Mucosa of stomach (tissue), 1 donor: Measurements from ENCODE around the gene TPSG1.
"Not testable (repeated sequence)": the region's sequence is repeated elsewhere in the genome, so short reads cannot be mapped to it uniquely, and the experiment has no call there.

Experiments used
- H3K27me3 ChIP-seq: one replicate; pipeline ENCODE4 v1.7.0; 2013; ENCODE audit warnings: mild to moderate bottlenecking, low read length; ENCODE audit not compliant: control insufficient read depth, insufficient read depth
- H3K36me3 ChIP-seq: one replicate; pipeline ENCODE4 v1.7.0; 2013; ENCODE audit warnings: low read length; ENCODE audit not compliant: control insufficient read depth, insufficient read depth
- H3K4me1 ChIP-seq: one replicate; pipeline ENCODE4 v1.7.0; 2013; ENCODE audit warnings: mild to moderate bottlenecking, low read length; ENCODE audit not compliant: control insufficient read depth, insufficient read depth
- H3K4me3 ChIP-seq: one replicate; pipeline ENCODE4 v1.7.0; 2013; ENCODE audit warnings: low read length
- H3K9ac ChIP-seq: one replicate; pipeline ENCODE4 v1.7.0; 2013; ENCODE audit warnings: mild to moderate bottlenecking, low read length, moderate library complexity
- H3K9me3 ChIP-seq: one replicate; pipeline ENCODE4 v1.7.0; 2013; ENCODE audit warnings: mild to moderate bottlenecking, low read length, moderate library complexity; ENCODE audit not compliant: control insufficient read depth
- donor health status: Pancreatic carcinoma.

Gene TPSG1

DNA sequence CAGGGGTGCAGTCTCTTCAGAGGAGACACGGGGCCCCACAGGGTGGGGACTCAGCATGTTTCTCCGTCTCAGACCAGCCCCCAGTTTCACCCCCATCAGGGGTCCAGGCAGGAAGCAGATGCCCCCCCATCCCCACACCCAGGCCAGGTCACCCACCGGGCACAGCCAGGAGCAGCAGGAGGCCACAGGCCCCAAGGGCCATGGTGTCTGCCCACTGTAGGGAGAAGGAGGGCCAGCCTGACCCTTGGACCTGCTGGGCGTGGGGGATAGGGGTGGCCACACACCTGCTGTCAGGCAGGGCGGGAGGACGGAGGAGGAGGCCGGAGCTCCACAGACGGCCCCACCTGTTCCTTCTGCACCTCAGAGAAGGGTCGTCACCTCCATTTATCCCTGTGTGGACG lies at the start of gene TPSG1:
Gene TPSG1, minus strand, starts transcription at position 218 of the 401 bp plus-strand sequence. Its CDS starts 16 bp downstream, at position 202.
- no peaks in the 10 kb centered on the region for H3K9me3 ChIP-seq
- no peak within 1 kb of the TSS for H3K9ac ChIP-seq
- no peaks in the 10 kb centered on the region for H3K27me3 ChIP-seq
- H3K4me1 ChIP-seq, result peaks cover 13% of the 10 kb centered on the region
- H3K4me3 ChIP-seq, result no peak within 1 kb of the TSS
- H3K36me3 ChIP-seq, result no peaks in the 10 kb centered on the region

- no peak overlapping the region for H3K9ac ChIP-seq
- no peak overlapping the region for H3K4me3 ChIP-seq
- H3K36me3 ChIP-seq, result no peaks in the 10 kb centered on the region
- no peaks in the 10 kb centered on the region for H3K9me3 ChIP-seq
- H3K4me1 ChIP-seq, result peaks cover 7% of the 10 kb centered on the region
- H3K27me3 ChIP-seq, result peaks cover 21% of the 10 kb centered on the region
Measured at GRCh38 chr16:1274767-1275166, 49.7 kb upstream of the TPSG1 start.

DNA sequence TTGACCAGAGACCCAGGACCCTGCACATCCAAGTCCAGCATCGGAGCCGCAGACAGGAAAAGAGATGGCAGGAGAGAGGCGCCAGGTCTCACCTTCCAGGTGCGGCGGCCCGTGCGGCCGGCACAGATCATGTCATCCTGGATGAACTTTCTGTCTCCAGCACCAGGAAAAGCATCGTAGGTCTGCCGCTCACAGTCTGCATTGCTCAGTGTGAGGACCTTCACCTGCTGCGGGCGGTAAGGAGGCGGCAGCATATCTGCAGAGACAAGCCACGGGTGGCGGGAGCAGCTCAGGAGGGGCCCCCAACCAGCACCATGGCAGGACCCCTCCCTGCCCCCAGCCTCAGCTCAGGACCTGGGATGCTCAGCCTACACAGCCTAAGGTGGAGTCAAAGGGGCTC lies 48.7 kb upstream of the TPSG1 start:
- no peak overlapping the region for H3K9ac ChIP-seq
- no peaks in the 10 kb centered on the region for H3K9me3 ChIP-seq
- H3K4me3 ChIP-seq, result no peak overlapping the region
- no peaks in the 10 kb centered on the region for H3K36me3 ChIP-seq
- peaks cover 7% of the 10 kb centered on the region for H3K4me1 ChIP-seq
- peaks cover 18% of the 10 kb centered on the region for H3K27me3 ChIP-seq

DNA sequence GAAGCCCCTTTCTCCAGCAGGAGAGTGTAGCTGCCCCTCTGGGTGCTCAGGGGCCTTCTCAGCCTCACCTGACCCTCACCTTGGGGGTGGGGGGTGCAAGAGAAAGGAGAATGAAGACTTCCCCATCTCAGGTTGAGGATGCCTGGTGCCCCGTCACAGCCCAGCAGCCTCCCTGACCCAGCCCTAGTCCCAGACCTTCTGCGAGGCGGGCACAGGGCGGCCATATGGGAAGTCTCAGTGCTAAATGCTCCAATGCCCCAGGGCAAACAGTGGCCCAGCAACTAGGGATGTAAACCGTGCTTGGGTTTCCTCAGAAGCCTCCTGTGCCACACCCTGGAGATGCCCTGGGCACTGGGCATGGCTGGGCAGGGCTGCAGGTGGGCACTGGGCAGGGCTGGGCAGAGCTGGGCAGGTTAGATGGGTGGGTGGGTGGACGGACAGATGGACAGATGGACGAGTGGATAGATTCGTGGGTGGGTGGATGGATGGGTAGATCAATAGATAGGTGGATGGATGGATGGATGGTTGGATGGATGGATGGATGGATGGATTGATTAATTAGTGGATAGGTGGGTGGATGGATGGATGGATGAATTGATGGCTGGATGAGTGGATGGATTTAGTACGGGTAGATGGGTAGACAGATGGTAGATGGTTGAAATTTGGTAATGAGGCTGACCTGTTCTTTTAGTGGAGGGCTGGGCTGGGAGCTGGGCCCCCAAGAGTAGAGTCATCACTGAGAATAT lies 47.6 kb upstream of the TPSG1 start:
- H3K4me1 ChIP-seq, result peaks cover 7% of the 10 kb centered on the region
- H3K36me3 ChIP-seq, result no peaks in the 10 kb centered on the region
- no peak overlapping the region for H3K9ac ChIP-seq
- H3K27me3 ChIP-seq, result peaks cover 15% of the 10 kb centered on the region
- no peak overlapping the region for H3K4me3 ChIP-seq
- H3K9me3 ChIP-seq, result no peaks in the 10 kb centered on the region

DNA sequence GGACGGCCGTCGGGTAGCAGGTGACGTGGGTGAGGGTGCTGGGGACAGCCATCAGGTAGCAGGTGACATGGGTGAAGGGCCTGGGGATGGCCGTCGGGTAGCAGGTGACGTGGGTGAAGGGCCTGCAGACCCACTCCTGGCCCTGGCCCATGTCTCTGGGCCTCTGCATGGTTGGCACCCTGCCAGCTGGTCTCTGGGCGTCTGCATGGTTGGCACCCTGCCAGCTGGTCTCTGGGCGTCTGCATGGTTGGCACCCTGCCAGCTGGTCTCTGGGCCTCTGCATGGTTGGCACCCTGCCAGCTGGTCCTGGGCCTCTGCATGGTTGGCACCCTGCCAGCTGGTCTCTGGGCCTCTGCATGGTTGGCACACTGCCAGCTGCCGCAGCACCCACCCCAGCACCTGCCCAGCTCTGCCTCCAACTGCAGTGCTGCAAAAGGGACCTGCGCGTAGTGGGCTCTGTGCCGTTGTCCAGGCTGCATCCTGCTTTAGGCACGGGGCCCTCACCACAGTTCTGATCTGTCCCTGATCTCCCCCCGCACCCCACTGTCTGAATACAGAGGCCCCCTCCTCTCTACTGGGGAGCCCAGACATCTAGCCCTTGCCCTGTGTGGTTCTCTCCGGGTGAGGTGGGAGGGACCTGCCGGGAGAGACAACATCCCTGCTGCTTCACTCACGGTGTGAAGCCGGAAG lies 46.8 kb upstream of the TPSG1 start:
- not testable (repeated sequence) for H3K27me3 ChIP-seq, H3K4me1 ChIP-seq, H3K4me3 ChIP-seq, H3K9me3 ChIP-seq, H3K36me3 ChIP-seq, H3K9ac ChIP-seq

- no peaks in the 10 kb centered on the region for H3K36me3 ChIP-seq
- H3K27me3 ChIP-seq, result peaks cover 9% of the 10 kb centered on the region
- H3K9ac ChIP-seq, result no peak overlapping the region
Measured at GRCh38 chr16:1271380-1271723, 46.3 kb upstream of the TPSG1 start.

DNA sequence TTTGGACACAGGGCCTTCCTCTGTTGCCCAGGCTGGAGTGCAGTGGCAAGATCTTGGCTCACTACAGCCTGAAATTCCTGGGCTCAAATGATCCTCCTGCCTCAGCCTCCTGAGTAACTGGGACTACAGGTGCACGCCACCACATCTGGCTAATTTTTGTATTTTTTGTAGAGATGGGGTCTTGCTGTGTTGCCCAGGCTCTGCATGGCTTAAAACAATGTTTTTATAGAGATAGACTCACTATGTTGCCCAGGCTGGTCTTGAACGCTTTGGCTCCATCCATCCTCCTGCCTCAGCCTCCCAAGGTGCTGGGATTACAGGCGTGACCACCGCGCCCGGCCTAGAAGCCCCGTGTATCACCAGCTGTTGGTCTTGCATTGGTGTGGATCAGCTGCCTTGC lies 44.4 kb upstream of the TPSG1 start:
- not testable (repeated sequence) for H3K36me3 ChIP-seq, H3K4me3 ChIP-seq, H3K4me1 ChIP-seq, H3K9me3 ChIP-seq, H3K27me3 ChIP-seq, H3K9ac ChIP-seq

More at GRCh38 chr16:1271380-1271723, 46.3 kb upstream of the TPSG1 start:
- Histone ChIP-seq H3K4me3 (no peak overlapping the region), H3K4me1 (peaks cover 7% of the 10 kb centered on the region), H3K9me3 (no peaks in the 10 kb centered on the region)

- Histone ChIP-seq H3K36me3 (no peaks in the 10 kb centered on the region), H3K4me1 (no peaks in the 10 kb centered on the region), H3K9me3 (no peaks in the 10 kb centered on the region), H3K27me3 (peaks cover 28% of the 10 kb centered on the region), H3K9ac (no peak overlapping the region), H3K4me3 (no peak overlapping the region)
Measured at GRCh38 chr16:1265826-1266225, 40.8 kb upstream of the TPSG1 start.

GRCh38 chr16:1265090-1265630 lies 40.1 kb upstream of the TPSG1 start:
- no peak overlapping the region for H3K4me3 ChIP-seq
- H3K4me1 ChIP-seq, result no peaks in the 10 kb centered on the region
- no peak overlapping the region for H3K9ac ChIP-seq
- H3K36me3 ChIP-seq, result no peaks in the 10 kb centered on the region
- peaks cover 35% of the 10 kb centered on the region for H3K27me3 ChIP-seq
- H3K9me3 ChIP-seq, result no peaks in the 10 kb centered on the region

- H3K9me3 ChIP-seq, result no peaks in the 10 kb centered on the region
- H3K4me3 ChIP-seq, result no peak overlapping the region
- H3K27me3 ChIP-seq, result peaks cover 41% of the 10 kb centered on the region
- no peaks in the 10 kb centered on the region for H3K36me3 ChIP-seq
- no peak overlapping the region for H3K9ac ChIP-seq
- peaks cover 1% of the 10 kb centered on the region for H3K4me1 ChIP-seq
Measured at GRCh38 chr16:1264345-1265089, 39.4 kb upstream of the TPSG1 start.

GRCh38 chr16:1263591-1264344 lies 38.7 kb upstream of the TPSG1 start:
- Histone ChIP-seq H3K9me3 (no peaks in the 10 kb centered on the region), H3K4me1 (peaks cover 7% of the 10 kb centered on the region), H3K9ac (no peak overlapping the region), H3K4me3 (no peak overlapping the region), H3K27me3 (peaks cover 49% of the 10 kb centered on the region), H3K36me3 (no peaks in the 10 kb centered on the region)
